GM23338 (cell line): Measurements from ENCODE around the gene STOX1. TPM values are rescaled to one million over a fixed set of nuclear protein-coding genes. Genes with fewer than 3 reads are reported as not detected.

Experiments
- ATAC-seq: fragments of 200-7000 bp; cut with Tn5 transposase; 3 replicates; pipeline ENCODE4 v1.9.1; 2020
- DNase-seq: peaks from one replicate; pipeline ENCODE4 v3.0.0-alpha.2; 2015; ENCODE audit warnings: low spot score
- H2AFZ ChIP-seq: fragments of 200-600 bp; sonication (generic); 2 replicates; pipeline ENCODE4 v1.8.0; 2016; ENCODE audit warnings: antibody characterized with exemption, mild to moderate bottlenecking, moderate library complexity
- H3F3A ChIP-seq: fragments of 200-600 bp; sonication (generic); replicated peaks from 2 replicates; pipeline ENCODE4 v1.8.0; 2017; ENCODE audit warnings: antibody characterized with exemption, mixed run types, low read depth
- H3K27ac ChIP-seq: fragments of 200-600 bp; sonication (generic); 2 replicates; pipeline ENCODE4 v1.6.1; 2016; ENCODE audit warnings: low read depth
- H3K27me3 ChIP-seq: fragments of 200-600 bp; sonication (generic); 2 replicates; pipeline ENCODE4 v1.8.0; 2016; ENCODE audit warnings: mild to moderate bottlenecking, mixed run types, moderate library complexity; ENCODE audit not compliant: insufficient read depth
- H3K36me3 ChIP-seq: fragments of 200-600 bp; sonication (generic); 2 replicates; pipeline ENCODE4 v1.8.0; 2016; ENCODE audit warnings: mild to moderate bottlenecking; ENCODE audit not compliant: insufficient read depth
- H3K4me1 ChIP-seq: fragments of 200-600 bp; sonication (generic); 2 replicates; pipeline ENCODE4 v1.8.0; 2016; ENCODE audit warnings: mild to moderate bottlenecking, moderate library complexity; ENCODE audit not compliant: insufficient read depth
- H3K4me2 ChIP-seq: fragments of 200-600 bp; sonication (generic); 2 replicates; pipeline ENCODE4 v1.7.1; 2017; ENCODE audit warnings: mixed run types
- H3K4me3 ChIP-seq: fragments of 200-600 bp; sonication (generic); 2 replicates; pipeline ENCODE4 v1.6.1; 2016; ENCODE audit warnings: mixed run types
- H3K79me2 ChIP-seq: fragments of 200-600 bp; sonication (generic); replicated peaks from 2 replicates; pipeline ENCODE4 v1.8.0; 2017; ENCODE audit warnings: mild to moderate bottlenecking; ENCODE audit not compliant: insufficient read depth
- H3K9me2 ChIP-seq: fragments of 200-600 bp; sonication (generic); 2 replicates; pipeline ENCODE4 v1.8.0; 2017; ENCODE audit not compliant: insufficient read depth
- H4K20me1 ChIP-seq: fragments of 200-600 bp; sonication (generic); replicated peaks from 2 replicates; pipeline ENCODE4 v1.8.0; 2017; ENCODE audit warnings: mild to moderate bottlenecking; ENCODE audit not compliant: insufficient read depth
- H3K27ac Mint-ChIP-seq: 2 replicates; pipeline ENCODE4 v1.8.0; 2020; ENCODE audit warnings: inconsistent platforms, mild to moderate bottlenecking, moderate library complexity, mixed read lengths
- H3K27me3 Mint-ChIP-seq: 3 replicates; pipeline ENCODE4 v1.8.0; 2022; ENCODE audit warnings: low read depth, mild to moderate bottlenecking, moderate library complexity, mixed read lengths, inconsistent platforms; ENCODE audit not compliant: insufficient read depth, poor library complexity
- H3K36me3 Mint-ChIP-seq: 3 replicates; pipeline ENCODE4 v1.8.0; 2021; ENCODE audit warnings: low read depth, mild to moderate bottlenecking, inconsistent platforms, moderate library complexity, mixed read lengths
- H3K4me1 Mint-ChIP-seq: 3 replicates; pipeline ENCODE4 v1.8.0; 2020; ENCODE audit warnings: mild to moderate bottlenecking, inconsistent platforms, mixed read lengths
- H3K4me3 Mint-ChIP-seq: 3 replicates; pipeline ENCODE4 v1.8.0; 2021; ENCODE audit warnings: moderate library complexity, mild to moderate bottlenecking, inconsistent platforms, mixed read lengths
- H3K9me3 Mint-ChIP-seq: 3 replicates; pipeline ENCODE4 v1.8.0; 2020; ENCODE audit warnings: moderate library complexity, mild to moderate bottlenecking, inconsistent platforms, mixed read lengths
- CREB1 ChIP-seq: fragments of 250-450 bp; sonication (Bioruptor Pico); IDR thresholded peaks from 2 replicates; pipeline ENCODE4 v1.5.0; 2020; ENCODE audit warnings: low read depth, mild to moderate bottlenecking, moderate library complexity
- JUNB ChIP-seq: IDR thresholded peaks from one replicate; pipeline ENCODE4 v1.6.1; 2016; ENCODE audit warnings: antibody characterized with exemption; ENCODE audit not compliant: unreplicated experiment
- NANOG ChIP-seq: IDR thresholded peaks from 2 replicates; pipeline ENCODE4 v1.6.1; 2016; ENCODE audit warnings: antibody characterized with exemption, borderline replicate concordance
- POLR2AphosphoS5 ChIP-seq: IDR thresholded peaks from 2 replicates; pipeline ENCODE4 v1.6.1; 2016; ENCODE audit warnings: antibody characterized with exemption, low read depth
- STAT1 ChIP-seq: IDR thresholded peaks from one replicate; pipeline ENCODE4 v1.6.1; 2016; ENCODE audit warnings: antibody characterized with exemption; ENCODE audit not compliant: unreplicated experiment
- ZNF114 ChIP-seq: fragments of 250-450 bp; sonication (Bioruptor Pico); IDR thresholded peaks from 2 replicates; pipeline ENCODE4 v1.5.0; 2020; ENCODE audit warnings: mild to moderate bottlenecking, moderate library complexity
- ZNF331 ChIP-seq: fragments of 250-450 bp; sonication (Bioruptor Pico); IDR thresholded peaks from 2 replicates; pipeline ENCODE4 v1.5.0; 2020; ENCODE audit warnings: low read depth, mild to moderate bottlenecking, moderate library complexity
- long read RNA-seq: library from polyadenylated mRNA; unstranded; transcript quantifications from one replicate; pipeline ENCODE4 v2.0.0, GENCODE V29; 2020; ENCODE audit not compliant: unreplicated experiment
- polyA plus RNA-seq: library from polyadenylated mRNA; unstranded; fragments of >200 nt; fragmentation: Nextera tagmentation; extraction: Ambion mirVana; gene quantifications from 2 replicates; pipeline ENCODE4 v1.2.1, GENCODE V29; 2016
- total RNA-seq: library from RNA; depleted of rRNA; stranded (reverse); fragments of >200 nt; shearing (Covaris generic); gene quantifications from 2 replicates; pipeline ENCODE4 v1.2.3, GENCODE V29; 2014; rRNA removed
- TF ChIP-seq, protein P1 (sequence below), 2 experiments: fragments of 200-600 bp in 1 of 2; sonication (generic) in 1 of 2; conservative IDR thresholded peaks; 2 replicates each; pipeline versions ENCODE4 v1.5.1 to v1.6.1; 2016 to 2017; ENCODE audit warnings: antibody characterized with exemption in 2 of 2, low read depth in 2 of 2, mild to moderate bottlenecking in 2 of 2, moderate library complexity in 1 of 2
- TF ChIP-seq, protein P2 (sequence below): IDR thresholded peaks from 2 replicates; pipeline ENCODE4 v1.6.1; 2016; ENCODE audit warnings: antibody characterized with exemption

The STOX1 gene, protein sequence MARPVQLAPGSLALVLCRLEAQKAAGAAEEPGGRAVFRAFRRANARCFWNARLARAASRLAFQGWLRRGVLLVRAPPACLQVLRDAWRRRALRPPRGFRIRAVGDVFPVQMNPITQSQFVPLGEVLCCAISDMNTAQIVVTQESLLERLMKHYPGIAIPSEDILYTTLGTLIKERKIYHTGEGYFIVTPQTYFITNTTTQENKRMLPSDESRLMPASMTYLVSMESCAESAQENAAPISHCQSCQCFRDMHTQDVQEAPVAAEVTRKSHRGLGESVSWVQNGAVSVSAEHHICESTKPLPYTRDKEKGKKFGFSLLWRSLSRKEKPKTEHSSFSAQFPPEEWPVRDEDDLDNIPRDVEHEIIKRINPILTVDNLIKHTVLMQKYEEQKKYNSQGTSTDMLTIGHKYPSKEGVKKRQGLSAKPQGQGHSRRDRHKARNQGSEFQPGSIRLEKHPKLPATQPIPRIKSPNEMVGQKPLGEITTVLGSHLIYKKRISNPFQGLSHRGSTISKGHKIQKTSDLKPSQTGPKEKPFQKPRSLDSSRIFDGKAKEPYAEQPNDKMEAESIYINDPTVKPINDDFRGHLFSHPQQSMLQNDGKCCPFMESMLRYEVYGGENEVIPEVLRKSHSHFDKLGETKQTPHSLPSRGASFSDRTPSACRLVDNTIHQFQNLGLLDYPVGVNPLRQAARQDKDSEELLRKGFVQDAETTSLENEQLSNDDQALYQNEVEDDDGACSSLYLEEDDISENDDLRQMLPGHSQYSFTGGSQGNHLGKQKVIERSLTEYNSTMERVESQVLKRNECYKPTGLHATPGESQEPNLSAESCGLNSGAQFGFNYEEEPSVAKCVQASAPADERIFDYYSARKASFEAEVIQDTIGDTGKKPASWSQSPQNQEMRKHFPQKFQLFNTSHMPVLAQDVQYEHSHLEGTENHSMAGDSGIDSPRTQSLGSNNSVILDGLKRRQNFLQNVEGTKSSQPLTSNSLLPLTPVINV
- 2.2 and 2.7 TPM in 2 replicates for total RNA-seq
- polyA plus RNA-seq: 1.6 and 1.7 TPM in 2 replicates
- long read RNA-seq, partial matches to known transcripts: 0 of 3 reads
- long read RNA-seq, other reads (novel, unspliced or antisense): 3 of 3 reads

DNA sequence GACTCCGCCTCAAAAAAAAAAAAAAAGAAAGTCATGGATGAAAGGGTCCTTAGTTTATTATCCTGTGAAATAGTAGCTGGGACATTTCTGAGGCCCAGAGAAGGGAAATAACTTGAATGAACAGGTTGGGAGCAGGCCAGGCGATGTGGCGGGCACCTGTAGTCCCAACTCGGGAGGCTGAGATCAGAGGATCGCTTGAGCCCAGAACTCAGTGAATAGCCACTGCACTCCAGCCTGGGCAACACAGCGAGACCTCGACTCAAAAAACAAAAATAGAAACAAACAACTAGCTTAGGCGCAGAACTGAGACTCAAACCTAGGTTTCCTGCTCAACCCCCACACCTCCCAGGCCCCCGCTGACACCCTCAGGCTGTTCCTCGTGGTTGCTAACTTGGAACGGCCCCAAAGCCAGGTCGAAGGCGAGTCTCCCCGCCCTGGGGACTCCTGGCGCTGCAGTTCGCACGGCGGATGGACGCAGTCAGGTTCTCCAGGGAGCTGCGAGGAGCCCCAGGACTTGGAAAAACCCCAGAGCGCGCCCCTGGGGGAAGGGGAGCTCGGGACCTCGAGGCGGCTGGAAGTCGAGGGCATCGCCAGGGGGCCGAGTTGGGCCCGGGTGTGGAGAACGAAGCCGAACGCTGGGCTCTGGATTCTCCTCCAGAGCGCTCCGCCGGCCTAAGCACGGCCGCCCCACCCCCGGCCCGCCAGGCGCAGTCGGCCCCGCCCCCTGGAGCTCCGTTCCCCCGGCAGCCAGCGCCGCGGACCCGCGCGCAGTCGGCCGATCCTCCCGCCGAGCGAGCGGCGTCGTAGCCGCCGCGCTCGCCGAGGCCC, at the start of gene STOX1:
Gene STOX1 (plus strand): TSS at position 768 of the 828 bp plus-strand sequence. CDS start 93 bp downstream, outside the sequence.
- H3K9me3 Mint-ChIP-seq: no peaks in the 10 kb centered on the region; the same call in 2 of the 3 replicates
- ATAC-seq: peak; percentile 62
- H3F3A ChIP-seq: peaks cover 12% of the 10 kb centered on the region; the same call in 1 of the 2 replicates
- peak within 1 kb of the TSS; percentile 92 for H3K4me3 ChIP-seq
- H3K4me1 ChIP-seq: no peaks in the 10 kb centered on the region
- peaks cover 5% of the 10 kb centered on the region; the same call in 1 of the 3 replicates for H3K4me1 Mint-ChIP-seq
- peaks cover 34% of the 10 kb centered on the region for H3K27me3 ChIP-seq
- H3K4me3 Mint-ChIP-seq: peak within 1 kb of the TSS; percentile 77
- TF ChIP-seq, protein P1, sequence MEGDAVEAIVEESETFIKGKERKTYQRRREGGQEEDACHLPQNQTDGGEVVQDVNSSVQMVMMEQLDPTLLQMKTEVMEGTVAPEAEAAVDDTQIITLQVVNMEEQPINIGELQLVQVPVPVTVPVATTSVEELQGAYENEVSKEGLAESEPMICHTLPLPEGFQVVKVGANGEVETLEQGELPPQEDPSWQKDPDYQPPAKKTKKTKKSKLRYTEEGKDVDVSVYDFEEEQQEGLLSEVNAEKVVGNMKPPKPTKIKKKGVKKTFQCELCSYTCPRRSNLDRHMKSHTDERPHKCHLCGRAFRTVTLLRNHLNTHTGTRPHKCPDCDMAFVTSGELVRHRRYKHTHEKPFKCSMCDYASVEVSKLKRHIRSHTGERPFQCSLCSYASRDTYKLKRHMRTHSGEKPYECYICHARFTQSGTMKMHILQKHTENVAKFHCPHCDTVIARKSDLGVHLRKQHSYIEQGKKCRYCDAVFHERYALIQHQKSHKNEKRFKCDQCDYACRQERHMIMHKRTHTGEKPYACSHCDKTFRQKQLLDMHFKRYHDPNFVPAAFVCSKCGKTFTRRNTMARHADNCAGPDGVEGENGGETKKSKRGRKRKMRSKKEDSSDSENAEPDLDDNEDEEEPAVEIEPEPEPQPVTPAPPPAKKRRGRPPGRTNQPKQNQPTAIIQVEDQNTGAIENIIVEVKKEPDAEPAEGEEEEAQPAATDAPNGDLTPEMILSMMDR (conservative IDR thresholded peaks at IDR 0.05; ENCODE audit: low read depth in 2 of 2): 0 out of 4 replicates have a peak, but pooled peaks of 1 of the 2 experiments have one; percentile 9
- TF ChIP-seq STAT1: no peak
- peak; percentile 21; the same call in 1 of the 2 replicates for TF ChIP-seq POLR2AphosphoS5
- DNase-seq: peak; percentile 86
- no peaks in the 10 kb centered on the region for H3K79me2 ChIP-seq
- peak within 1 kb of the TSS; percentile 90 for H3K4me2 ChIP-seq
- H3K36me3 ChIP-seq: no peaks in the 10 kb centered on the region
- H2AFZ ChIP-seq: peak within 1 kb of the TSS; percentile 99
- H4K20me1 ChIP-seq: no peaks in the 10 kb centered on the region
- H3K36me3 Mint-ChIP-seq: no peaks in the 10 kb centered on the region; the same call in 2 of the 3 replicates
- no peaks in the 10 kb centered on the region for H3K9me2 ChIP-seq
- peaks cover 18% of the 10 kb centered on the region for H3K27me3 Mint-ChIP-seq
- no peak within 1 kb of the TSS for H3K27ac Mint-ChIP-seq
- H3K27ac ChIP-seq: no peak within 1 kb of the TSS

DNA sequence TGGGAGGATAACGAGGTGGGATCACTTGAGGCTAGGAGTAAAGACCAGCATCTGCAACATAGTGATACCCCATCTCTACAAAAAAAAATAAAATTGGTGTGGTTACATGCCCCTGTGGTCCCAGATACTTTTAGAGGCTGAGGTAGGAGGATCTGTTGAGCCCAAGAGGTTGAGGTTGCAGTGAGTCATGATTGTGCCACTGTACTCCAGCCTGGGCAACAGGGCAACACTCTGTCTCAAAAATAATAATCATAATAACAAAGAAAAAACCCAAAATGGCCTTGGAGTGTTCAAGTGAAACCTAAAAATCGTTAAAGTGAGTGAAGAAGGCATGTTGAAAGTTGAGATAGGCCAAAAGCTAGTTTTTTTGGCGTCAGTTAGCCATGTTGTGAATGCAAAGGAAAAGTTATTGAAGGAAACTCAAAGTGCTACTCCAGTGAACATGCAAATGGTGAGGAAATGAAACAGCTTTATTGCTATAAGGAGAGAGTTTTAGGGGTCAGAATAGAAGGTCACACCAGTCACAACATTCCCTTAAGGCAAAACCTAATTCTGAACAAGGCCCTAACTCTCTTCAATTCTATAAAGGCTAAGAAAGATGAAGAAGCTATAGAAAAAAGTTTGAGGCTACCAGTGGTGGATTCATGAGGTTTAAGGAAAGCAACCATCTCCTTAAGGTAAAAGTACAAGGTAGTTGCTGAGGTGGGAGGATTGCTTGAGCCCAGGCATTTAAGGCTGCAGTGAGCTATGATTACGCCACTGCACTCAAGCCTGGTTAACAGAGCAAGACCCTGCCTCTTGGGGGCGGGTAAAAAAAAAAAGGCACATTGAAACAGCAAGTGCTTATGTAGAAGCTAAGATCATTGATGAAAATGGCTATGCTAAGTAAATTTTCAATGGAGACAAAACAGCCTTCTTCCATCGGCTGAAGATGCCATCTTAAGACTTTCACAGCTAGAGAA, 45.4 kb upstream of the STOX1 start:
- H3K36me3 ChIP-seq: peaks cover 34% of the 10 kb centered on the region
- no peaks in the 10 kb centered on the region; the same call in 2 of the 3 replicates for H3K9me3 Mint-ChIP-seq
- H3K4me1 ChIP-seq: no peaks in the 10 kb centered on the region
- DNase-seq: no peak
- no peak overlapping the region for H3K4me2 ChIP-seq
- H3K27me3 ChIP-seq: no peaks in the 10 kb centered on the region
- no peaks in the 10 kb centered on the region for H3K79me2 ChIP-seq
- H3K27ac ChIP-seq: peak overlapping the region; percentile 60
- peak overlapping the region; percentile 39; the same call in 1 of the 2 replicates for H3K27ac Mint-ChIP-seq
- H4K20me1 ChIP-seq: peaks cover 4% of the 10 kb centered on the region; the same call in 1 of the 2 replicates
- H3K4me1 Mint-ChIP-seq: no peaks in the 10 kb centered on the region
- no peak overlapping the region for H3K4me3 ChIP-seq
- peaks cover 90% of the 10 kb centered on the region for H3K36me3 Mint-ChIP-seq
- no peak overlapping the region for H3K4me3 Mint-ChIP-seq
- peaks cover 19% of the 10 kb centered on the region for H3F3A ChIP-seq
- H3K27me3 Mint-ChIP-seq: peaks cover 11% of the 10 kb centered on the region
- ATAC-seq: no peak; the same call in 2 of the 3 replicates
- H2AFZ ChIP-seq: no peak overlapping the region
- no peaks in the 10 kb centered on the region for H3K9me2 ChIP-seq
- no peak for TF ChIP-seq JUNB
- no peak for TF ChIP-seq NANOG
- no peak for TF ChIP-seq ZNF114 (CRISPR knock-in tag)
- TF ChIP-seq STAT1: no peak
- TF ChIP-seq, protein P1 (conservative IDR thresholded peaks at IDR 0.05; ENCODE audit: low read depth in 2 of 2): no peak
- TF ChIP-seq, protein P2, sequence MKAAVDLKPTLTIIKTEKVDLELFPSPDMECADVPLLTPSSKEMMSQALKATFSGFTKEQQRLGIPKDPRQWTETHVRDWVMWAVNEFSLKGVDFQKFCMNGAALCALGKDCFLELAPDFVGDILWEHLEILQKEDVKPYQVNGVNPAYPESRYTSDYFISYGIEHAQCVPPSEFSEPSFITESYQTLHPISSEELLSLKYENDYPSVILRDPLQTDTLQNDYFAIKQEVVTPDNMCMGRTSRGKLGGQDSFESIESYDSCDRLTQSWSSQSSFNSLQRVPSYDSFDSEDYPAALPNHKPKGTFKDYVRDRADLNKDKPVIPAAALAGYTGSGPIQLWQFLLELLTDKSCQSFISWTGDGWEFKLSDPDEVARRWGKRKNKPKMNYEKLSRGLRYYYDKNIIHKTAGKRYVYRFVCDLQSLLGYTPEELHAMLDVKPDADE: no peak
- TF ChIP-seq CREB1 (CRISPR knock-in tag): no peak
- TF ChIP-seq POLR2AphosphoS5: no peak
- TF ChIP-seq ZNF331: no peak
